Activated CD4-positive, alpha-beta T cell treated with anti-CD3 and anti-CD28 coated beads, Interleukin-2, amount 10 ng/mL, durations not matched to agents 7 days and 5 days (primary cell): ENCODE results near the gene GBE1. TPM values are rescaled to one million over a fixed set of nuclear protein-coding genes. Genes with fewer than 3 reads are reported as not detected.
A peak's percentile ranks its signal among the peaks of the same experiment; 100 is the strongest.

ENCODE experiments used
- CTCF ChIA-PET: fragments of 350-600 bp; sonication (Branson Sonifier 250); formaldehyde crosslinking; loops from one replicate; lab custom pipeline; 2021; ENCODE audit warnings: antibody characterized with exemption; lab: Charles Lee
- POLR2A ChIA-PET: fragments of 350-600 bp; sonication (Branson Sonifier 250); formaldehyde crosslinking; loops from one replicate; lab custom pipeline; 2021; ENCODE audit warnings: antibody characterized with exemption; lab: Charles Lee
- DNase-seq: peaks from one replicate; pipeline ENCODE4 v3.0.0-alpha.2; 2020
- H3K27ac Mint-ChIP-seq: one replicate; pipeline ENCODE4 v1.8.0; 2021; ENCODE audit warnings: mild to moderate bottlenecking, moderate library complexity, mixed read lengths
- H3K27me3 Mint-ChIP-seq: one replicate; pipeline ENCODE4 v1.8.0; 2021; ENCODE audit warnings: mixed read lengths
- H3K36me3 Mint-ChIP-seq: one replicate; pipeline ENCODE4 v1.8.0; 2021; ENCODE audit warnings: low read depth, mixed read lengths
- H3K4me1 Mint-ChIP-seq: one replicate; pipeline ENCODE4 v1.8.0; 2021; ENCODE audit warnings: mixed read lengths
- H3K4me3 Mint-ChIP-seq: one replicate; pipeline ENCODE4 v1.8.0; 2021; ENCODE audit warnings: mild to moderate bottlenecking, moderate library complexity, mixed read lengths
- H3K9me3 Mint-ChIP-seq: one replicate; pipeline ENCODE4 v1.8.0; 2021; ENCODE audit warnings: mixed read lengths
- total RNA-seq, 2 experiments: library from RNA; stranded (reverse); gene quantifications; one replicate each; pipeline ENCODE4 v1.2.3, GENCODE V29; 2021

GBE1 gene
- total RNA-seq, 2 experiments from 2014 or later = 17.9 to 20.2 TPM

DNA sequence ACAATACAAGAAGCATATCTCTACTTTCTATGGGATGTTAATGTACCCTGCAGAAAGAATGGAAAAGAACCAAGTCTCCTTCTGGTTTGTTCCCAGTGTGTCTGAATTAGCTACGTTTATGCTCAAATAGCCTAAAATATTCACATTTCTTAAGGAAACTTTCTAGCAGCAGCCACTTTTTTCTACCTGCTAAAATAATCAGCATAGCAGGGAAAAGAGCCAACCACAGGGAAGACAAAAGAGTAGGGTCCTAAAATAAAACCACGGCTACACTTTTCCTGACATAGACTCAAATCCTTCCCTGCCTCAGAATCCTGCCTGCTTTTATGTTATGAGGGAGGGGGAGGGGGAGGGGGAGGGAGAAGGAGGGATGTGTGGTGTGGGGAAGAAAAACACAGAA, 136.7 kb downstream of the GBE1 start:
- no peaks in the 10 kb centered on the region for H3K9me3 Mint-ChIP-seq
- no peak overlapping the region for H3K27ac Mint-ChIP-seq
- ChIA-PET POLR2A (no interaction called here), CTCF (no interaction called here)
- no peak overlapping the region for H3K4me3 Mint-ChIP-seq
- no peaks in the 10 kb centered on the region for H3K27me3 Mint-ChIP-seq
- peaks cover under 1% of the 10 kb centered on the region for H3K36me3 Mint-ChIP-seq
- no peaks in the 10 kb centered on the region for H3K4me1 Mint-ChIP-seq
- no peak for DNase-seq

- H3K27me3 Mint-ChIP-seq = no peaks in the 10 kb centered on the region
- CTCF ChIA-PET = no interaction called here
- no peak overlapping the region for H3K4me3 Mint-ChIP-seq
- no peaks in the 10 kb centered on the region for H3K4me1 Mint-ChIP-seq
- POLR2A ChIA-PET = no interaction called here
- H3K9me3 Mint-ChIP-seq = no peaks in the 10 kb centered on the region
- DNase-seq = no peak
- no peaks in the 10 kb centered on the region for H3K36me3 Mint-ChIP-seq
- H3K27ac Mint-ChIP-seq = no peak overlapping the region
These were observed 139.1 kb downstream of the GBE1 start for GRCh38 chr3:81622395-81622794.

DNA sequence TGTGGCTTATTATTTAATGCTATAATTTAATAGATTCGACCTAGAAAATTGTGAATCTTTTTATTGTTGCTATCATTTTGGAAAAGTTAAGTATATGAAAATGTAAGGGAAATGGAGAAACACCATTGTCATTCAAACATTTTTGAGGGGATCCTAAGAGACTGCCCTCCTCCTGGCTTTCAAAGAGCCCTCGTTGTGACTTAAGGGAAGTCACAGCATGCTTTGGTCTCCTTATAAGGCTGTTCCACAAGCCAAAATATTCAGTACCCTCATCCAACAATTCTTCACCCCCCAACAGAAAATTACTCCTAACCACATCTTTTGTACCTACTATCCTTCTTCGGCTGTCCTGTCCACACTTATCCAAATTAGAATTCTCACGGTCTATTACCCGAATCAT, 140.2 kb downstream of the GBE1 start:
- CTCF ChIA-PET = no interaction called here
- POLR2A ChIA-PET = no interaction called here
- DNase-seq = no peak
- Mint-ChIP-seq H3K36me3 (no peaks in the 10 kb centered on the region), H3K4me1 (no peaks in the 10 kb centered on the region), H3K27me3 (no peaks in the 10 kb centered on the region), H3K9me3 (no peaks in the 10 kb centered on the region), H3K27ac (no peak overlapping the region), H3K4me3 (no peak overlapping the region)

- no peak for DNase-seq
- H3K4me1 Mint-ChIP-seq = no peaks in the 10 kb centered on the region
- ChIA-PET POLR2A (no interaction called here), CTCF (no interaction called here)
- H3K27me3 Mint-ChIP-seq = no peaks in the 10 kb centered on the region
- no peak overlapping the region for H3K27ac Mint-ChIP-seq
- no peaks in the 10 kb centered on the region for H3K9me3 Mint-ChIP-seq
- no peaks in the 10 kb centered on the region for H3K36me3 Mint-ChIP-seq
- no peak overlapping the region for H3K4me3 Mint-ChIP-seq
These were observed 140.6 kb downstream of the GBE1 start for GRCh38 chr3:81620849-81621248.

DNA sequence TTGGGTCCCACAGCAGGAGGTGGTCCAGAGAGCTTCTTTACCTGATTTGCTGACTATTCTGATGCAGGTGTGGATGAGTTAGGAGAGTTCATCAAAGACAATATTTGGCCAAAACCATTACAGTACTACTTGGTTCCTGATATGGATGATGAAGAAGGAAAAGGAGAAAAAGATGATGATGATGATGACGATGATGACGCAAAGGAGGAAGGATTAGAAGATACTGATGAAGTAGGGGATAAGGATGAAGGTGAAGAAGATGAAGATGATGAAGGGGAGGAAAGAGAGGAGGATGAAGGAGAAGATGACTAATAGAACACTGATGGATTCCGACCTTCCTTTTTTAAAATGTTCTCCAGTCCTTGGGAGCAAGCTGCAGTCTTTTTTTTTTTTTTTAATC, 148.7 kb downstream of the GBE1 start:
- H3K27ac Mint-ChIP-seq = no peak overlapping the region
- H3K4me3 Mint-ChIP-seq = no peak overlapping the region
- ChIA-PET CTCF (no interaction called here), POLR2A (no interaction called here)
- H3K36me3 Mint-ChIP-seq = peaks cover 5% of the 10 kb centered on the region
- no peaks in the 10 kb centered on the region for H3K9me3 Mint-ChIP-seq
- no peaks in the 10 kb centered on the region for H3K4me1 Mint-ChIP-seq
- H3K27me3 Mint-ChIP-seq = no peaks in the 10 kb centered on the region
- no peak for DNase-seq

DNA sequence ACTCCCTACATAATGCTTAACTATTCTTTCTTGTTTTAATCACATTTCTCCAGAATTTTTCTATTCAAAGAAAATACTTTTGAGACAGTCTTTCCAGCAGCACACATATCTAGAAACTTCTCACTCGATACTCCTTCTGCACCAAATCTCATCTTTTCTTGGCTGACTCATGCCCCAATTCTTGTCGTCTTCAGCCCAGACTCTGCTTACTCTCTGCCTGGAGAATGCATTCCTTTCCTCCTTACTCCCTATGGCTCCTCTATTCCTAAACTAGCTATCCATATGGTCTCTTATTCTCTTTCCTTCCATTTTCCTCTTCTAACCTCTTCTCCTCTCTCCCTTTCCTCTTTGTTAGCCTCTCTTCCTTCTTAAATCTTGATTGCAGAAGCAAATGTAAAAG, 158.7 kb downstream of the GBE1 start:
- H3K36me3 Mint-ChIP-seq = no peaks in the 10 kb centered on the region
- no peaks in the 10 kb centered on the region for H3K9me3 Mint-ChIP-seq
- no peak for DNase-seq
- CTCF ChIA-PET = no interaction called here
- H3K4me3 Mint-ChIP-seq = no peak overlapping the region
- no peak overlapping the region for H3K27ac Mint-ChIP-seq
- POLR2A ChIA-PET = no interaction called here
- no peaks in the 10 kb centered on the region for H3K4me1 Mint-ChIP-seq
- H3K27me3 Mint-ChIP-seq = no peaks in the 10 kb centered on the region

DNA sequence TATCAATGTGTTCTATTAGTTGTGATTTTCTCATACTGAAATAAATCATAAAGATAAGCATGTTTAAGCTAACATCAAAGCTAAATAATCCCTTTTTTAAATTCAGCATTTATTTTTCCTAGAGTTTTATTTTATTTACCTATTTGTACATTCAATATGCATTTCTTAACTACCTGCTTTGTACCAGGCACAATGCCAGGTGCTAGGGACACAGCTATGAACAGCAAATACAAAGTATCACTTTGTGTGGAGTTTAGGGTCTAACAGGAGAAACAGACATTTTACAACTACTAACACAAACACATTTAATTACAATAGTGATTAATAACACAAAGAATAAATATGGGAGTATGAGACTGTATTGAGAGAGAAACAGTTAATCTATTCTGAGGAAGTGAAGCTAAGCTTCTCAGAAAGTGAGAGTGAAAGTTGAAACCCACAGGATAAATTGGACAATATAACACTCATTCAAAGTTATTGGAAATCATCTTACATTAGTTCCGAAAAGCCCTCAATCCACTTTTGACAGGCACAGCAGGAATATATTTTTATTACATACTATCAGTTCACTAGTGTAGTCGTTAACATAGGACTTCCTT, 159.6 kb downstream of the GBE1 start:
- POLR2A ChIA-PET = no interaction called here
- Mint-ChIP-seq H3K9me3 (no peaks in the 10 kb centered on the region), H3K4me1 (no peaks in the 10 kb centered on the region), H3K27ac (no peak overlapping the region), H3K4me3 (no peak overlapping the region), H3K27me3 (no peaks in the 10 kb centered on the region), H3K36me3 (no peaks in the 10 kb centered on the region)
- CTCF ChIA-PET = interaction anchor here (0.6 kb wide), 1 partner anchor 9 kb away, joined by 3 read pairs; no protein-coding TSS in a partner anchor
- no peak for DNase-seq

- Mint-ChIP-seq H3K27me3 (no peaks in the 10 kb centered on the region), H3K27ac (no peak overlapping the region), H3K9me3 (no peaks in the 10 kb centered on the region), H3K36me3 (peaks cover 4% of the 10 kb centered on the region), H3K4me1 (no peaks in the 10 kb centered on the region), H3K4me3 (no peak overlapping the region)
- POLR2A ChIA-PET = no interaction called here
- CTCF ChIA-PET = interaction anchor here (0.6 kb wide), 1 partner anchor 9 kb away, joined by 3 read pairs; no protein-coding TSS in a partner anchor
- DNase-seq = no peak
These were observed 169.3 kb downstream of the GBE1 start for GRCh38 chr3:81592101-81592500.

DNA sequence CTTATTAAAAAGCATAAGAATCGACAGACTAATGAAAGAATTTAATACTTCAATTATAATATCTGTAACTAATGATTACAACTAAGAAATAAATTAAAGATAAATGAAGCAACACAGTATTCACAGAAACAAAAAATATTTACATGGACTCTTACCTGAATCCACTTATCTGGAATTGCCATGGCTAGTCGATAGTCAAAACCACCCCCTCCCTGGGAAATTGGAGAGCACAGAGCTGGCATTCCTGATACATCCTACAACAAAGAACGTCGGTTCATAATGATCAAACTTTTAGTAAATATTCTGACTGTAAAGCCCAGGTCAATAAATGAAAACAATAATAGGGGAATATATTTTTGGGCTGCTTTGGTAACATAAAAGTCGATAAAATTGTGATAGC, 175.5 kb downstream of the GBE1 start:
- ChIA-PET POLR2A (no interaction called here), CTCF (interaction anchor here (0.6 kb wide), 1 partner anchor 200 kb away, joined by 3 read pairs; no protein-coding TSS in a partner anchor)
- DNase-seq = no peak
- Mint-ChIP-seq H3K4me3 (no peak overlapping the region), H3K27ac (no peak overlapping the region), H3K27me3 (no peaks in the 10 kb centered on the region), H3K36me3 (no peaks in the 10 kb centered on the region), H3K9me3 (no peaks in the 10 kb centered on the region), H3K4me1 (no peaks in the 10 kb centered on the region)

DNA sequence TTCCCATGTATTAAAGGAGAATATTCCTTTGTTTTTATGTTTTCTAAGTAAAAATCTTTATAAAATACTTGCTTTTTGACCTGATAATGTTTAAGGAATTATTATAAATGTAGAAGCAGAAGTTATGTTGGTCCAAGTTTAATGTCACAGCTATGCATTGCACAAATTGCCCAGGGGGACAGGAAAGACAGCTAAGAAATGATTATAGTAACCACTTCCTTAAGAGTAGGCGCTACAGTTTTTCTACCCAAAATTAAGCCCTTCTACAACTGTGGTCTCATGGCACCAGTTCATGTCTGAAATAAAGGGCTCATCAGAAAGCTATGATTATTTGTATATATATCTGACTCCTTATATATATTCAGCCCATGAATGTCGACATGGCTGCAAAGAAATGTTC, 176.4 kb downstream of the GBE1 start:
- Mint-ChIP-seq H3K36me3 (no peaks in the 10 kb centered on the region), H3K4me1 (no peaks in the 10 kb centered on the region), H3K27ac (no peak overlapping the region), H3K9me3 (no peaks in the 10 kb centered on the region), H3K27me3 (no peaks in the 10 kb centered on the region), H3K4me3 (no peak overlapping the region)
- no peak for DNase-seq
- ChIA-PET POLR2A (no interaction called here), CTCF (no interaction called here)

GRCh38 chr3:81581966-81582599, 179.4 kb downstream of the GBE1 start:
- POLR2A ChIA-PET = no interaction called here
- CTCF ChIA-PET = interaction anchor here (1.3 kb wide), 1 partner anchor 15 kb away, joined by 3 read pairs; no protein-coding TSS in a partner anchor
- peaks cover 4% of the 10 kb centered on the region for H3K36me3 Mint-ChIP-seq

DNA sequence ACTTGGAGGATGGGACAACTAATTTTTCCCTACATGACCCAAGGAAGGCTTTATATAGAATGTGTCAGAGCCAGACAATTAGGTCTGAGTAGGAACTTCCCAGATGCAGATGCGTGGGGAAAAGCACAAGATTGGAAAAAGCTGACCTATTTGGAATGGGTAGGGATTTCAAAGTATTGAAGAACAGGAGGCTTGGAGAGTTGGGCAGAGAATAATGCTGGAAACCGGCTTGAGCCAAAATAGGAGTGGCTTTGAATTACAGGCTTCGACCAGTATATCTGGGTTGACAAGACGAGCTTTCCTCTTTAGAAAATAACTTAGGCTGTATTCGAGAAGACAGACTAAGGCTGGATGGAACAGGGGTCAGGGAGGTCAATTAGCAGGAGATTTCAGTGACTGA, 181.1 kb downstream of the GBE1 start:
- H3K4me3 Mint-ChIP-seq = no peak overlapping the region
- DNase-seq = no peak
- no peak overlapping the region for H3K27ac Mint-ChIP-seq
- H3K36me3 Mint-ChIP-seq = peaks cover 4% of the 10 kb centered on the region
- POLR2A ChIA-PET = no interaction called here
- H3K4me1 Mint-ChIP-seq = no peaks in the 10 kb centered on the region
- CTCF ChIA-PET = no interaction called here
- no peaks in the 10 kb centered on the region for H3K9me3 Mint-ChIP-seq
- H3K27me3 Mint-ChIP-seq = no peaks in the 10 kb centered on the region

More at GRCh38 chr3:81581966-81582599, 179.4 kb downstream of the GBE1 start:
- Mint-ChIP-seq H3K4me3 (no peak overlapping the region), H3K27ac (no peak overlapping the region), H3K27me3 (no peaks in the 10 kb centered on the region), H3K9me3 (no peaks in the 10 kb centered on the region), H3K4me1 (no peaks in the 10 kb centered on the region)
- peak; percentile 31 for DNase-seq

DNA sequence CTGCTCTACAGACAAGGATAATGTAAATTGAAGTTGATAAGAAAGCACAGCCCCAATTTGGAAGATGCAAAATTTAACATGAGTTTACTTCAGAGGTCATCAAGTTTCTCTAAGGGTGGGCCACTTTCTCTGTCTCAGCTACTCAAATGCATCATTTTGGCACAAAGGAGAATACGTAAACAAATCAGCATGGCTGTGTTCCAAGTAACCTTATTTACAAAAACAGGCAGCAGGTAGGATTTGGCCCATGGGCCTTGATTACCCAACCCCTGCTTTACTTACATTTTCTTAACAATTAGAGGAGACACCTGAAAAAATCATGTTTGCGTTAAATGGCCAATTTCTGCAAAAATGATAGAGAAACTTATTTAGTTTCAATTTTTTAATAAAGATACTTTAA, 181.7 kb downstream of the GBE1 start:
- Mint-ChIP-seq H3K4me3 (no peak overlapping the region), H3K9me3 (no peaks in the 10 kb centered on the region), H3K27ac (no peak overlapping the region), H3K4me1 (no peaks in the 10 kb centered on the region), H3K27me3 (no peaks in the 10 kb centered on the region), H3K36me3 (peaks cover 4% of the 10 kb centered on the region)
- DNase-seq = no peak
- ChIA-PET CTCF (no interaction called here), POLR2A (no interaction called here)
